ENCODE data around the gene DPYD.

DNA sequence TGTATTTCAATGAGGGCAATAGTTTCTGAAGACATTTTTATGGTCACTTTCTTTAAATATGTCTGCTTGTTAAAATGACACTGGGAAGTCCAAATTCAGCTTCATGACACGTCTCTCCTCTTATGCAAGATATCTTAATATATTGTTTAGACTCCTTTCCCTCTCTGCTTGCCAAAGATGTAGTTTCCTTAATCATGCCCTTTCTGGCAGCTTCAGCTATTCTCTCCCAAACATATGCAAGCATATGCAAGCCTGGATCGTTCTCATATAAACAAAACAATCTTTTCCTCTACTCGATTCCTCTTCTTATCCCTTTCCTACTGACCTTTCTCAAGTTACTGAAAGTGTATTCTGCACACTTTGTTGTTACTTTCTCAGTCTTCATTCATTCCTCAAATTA, 827.1 kb downstream of the DPYD start:
- no peak for TF ChIP-seq YY1 (IDR thresholded peaks at IDR 0.05; ENCODE audit: insufficient read depth, insufficient read length)
- no peak for TF ChIP-seq ZNF274 (IDR thresholded peaks at IDR 0.05; ENCODE audit: low read depth, low read length)
- no peak for TF ChIP-seq SUZ12 (IDR thresholded peaks at IDR 0.05; ENCODE audit: extremely low read depth, insufficient read depth, insufficient read length)
